H1 (cell line): ENCODE measurements around the gene RITA1. TPM values are rescaled to one million over a fixed set of nuclear protein-coding genes. Genes with fewer than 3 reads are reported as not detected.
A peak's percentile ranks its signal among the peaks of the same experiment; 100 is the strongest.

Source experiments
- CTCF ChIA-PET: fragments of 300-600 bp; sonication (Branson Sonifier 250); formaldehyde crosslinking; loops from one replicate; lab custom pipeline; 2021; ENCODE audit not compliant: partially characterized antibody; lab: Charles Lee
- POLR2A ChIA-PET: fragments of 300-600 bp; sonication (Branson Sonifier 250); formaldehyde crosslinking; loops from one replicate; lab custom pipeline; 2021; ENCODE audit warnings: inconsistent platforms; ENCODE audit not compliant: partially characterized antibody; lab: Charles Lee
- DNase-seq, 2 experiments: peaks; one replicate each; pipeline versions ENCODE4 v3.0.0 to v3.0.0-alpha.2; 2010 to 2022; ENCODE audit warnings: low spot score in 2 of 2, low read depth in 1 of 2, mixed read lengths in 1 of 2
- FAIRE-seq: peaks from 2 replicates; lab custom pipeline; 2011; peaks lifted over from hg19 to GRCh38; lab: Jason Lieb, UNC
- H2AFZ ChIP-seq: 2 replicates; pipeline ENCODE4 v1.8.1; 2012; ENCODE audit warnings: low read length, inconsistent platforms
- H2AK5ac ChIP-seq: 2 replicates; pipeline ENCODE4 v1.6.1; 2013; ENCODE audit warnings: low read depth, low read length
- H2BK120ac ChIP-seq: replicated peaks from 2 replicates; pipeline ENCODE3; 2013; ENCODE audit warnings: low read depth, low read length, inconsistent platforms
- H2BK12ac ChIP-seq: 2 replicates; pipeline ENCODE4 v1.6.1; 2013; ENCODE audit warnings: low read depth, low read length
- H2BK15ac ChIP-seq: 2 replicates; pipeline ENCODE4 v1.6.1; 2013; ENCODE audit warnings: low read length
- H2BK20ac ChIP-seq: 2 replicates; pipeline ENCODE4 v1.6.1; 2013; ENCODE audit warnings: low read length
- H2BK5ac ChIP-seq: 2 replicates; pipeline ENCODE4 v1.6.1; 2013; ENCODE audit warnings: low read depth, low read length
- H3K14ac ChIP-seq: 2 replicates; pipeline ENCODE4 v1.6.1; 2013; ENCODE audit warnings: inconsistent platforms; ENCODE audit not compliant: insufficient read length
- H3K18ac ChIP-seq: 2 replicates; pipeline ENCODE4 v1.6.1; 2013; ENCODE audit warnings: low read length; ENCODE audit errors: extremely low read depth
- H3K23ac ChIP-seq: 2 replicates; pipeline ENCODE4 v1.6.1; 2013; ENCODE audit warnings: inconsistent platforms; ENCODE audit not compliant: insufficient read length
- H3K23me2 ChIP-seq: 2 replicates; pipeline ENCODE4 v1.6.1; 2013; ENCODE audit warnings: low read depth, low read length
- H3K27ac ChIP-seq: 2 replicates; pipeline ENCODE4 v1.6.1; 2011; ENCODE audit warnings: low read depth, low read length, inconsistent platforms
- H3K27me3 ChIP-seq, 4 experiments: replicated peaks in 1 of 4; 1 replicate in 1 of 4; 2 replicates in 3 of 4; pipeline versions ENCODE4 v1.6.1 to v1.8.1; 2011 to 2013; ENCODE audit warnings: low read length in 3 of 4, mild to moderate bottlenecking in 3 of 4, inconsistent platforms in 2 of 4, mixed read lengths in 2 of 4, moderate library complexity in 1 of 4; ENCODE audit not compliant: control insufficient read depth in 3 of 4, insufficient read depth in 3 of 4; ENCODE audit errors: extremely low read depth in 1 of 4
- H3K36me3 ChIP-seq, 4 experiments: 2 replicates each; pipeline versions ENCODE4 v1.6.1 to v1.8.1; 2011 to 2013; ENCODE audit warnings: mild to moderate bottlenecking in 4 of 4, low read length in 3 of 4, moderate library complexity in 2 of 4, control low read depth in 1 of 4, inconsistent platforms in 1 of 4; ENCODE audit not compliant: insufficient read depth in 4 of 4, control insufficient read depth in 2 of 4
- H3K4ac ChIP-seq: replicated peaks from 2 replicates; pipeline ENCODE3; 2013; ENCODE audit warnings: low read length, low read depth, mixed read lengths, inconsistent platforms; ENCODE audit not compliant: insufficient read length
- H3K4me1 ChIP-seq, 4 experiments: replicated peaks in 1 of 4; 1 replicate in 1 of 4; 2 replicates in 3 of 4; pipeline versions ENCODE4 v1.6.1 to v1.8.1; 2011 to 2013; ENCODE audit warnings: low read length in 3 of 4, inconsistent platforms in 2 of 4, mixed read lengths in 1 of 4; ENCODE audit not compliant: insufficient read depth in 4 of 4, control insufficient read depth in 3 of 4
- H3K4me2 ChIP-seq, 2 experiments: 2 replicates each; pipeline versions ENCODE4 v1.6.1 to v1.8.1; 2011 to 2013; ENCODE audit warnings: low read depth in 2 of 2, low read length in 2 of 2, control low read depth in 1 of 2, inconsistent platforms in 1 of 2, mild to moderate bottlenecking in 1 of 2; ENCODE audit not compliant: insufficient read depth in 1 of 2
- H3K4me3 ChIP-seq, 4 experiments: fragments of 200-600, 300-600 bp in 1 of 4; sonication (generic), shearing (Covaris generic), sonication (Bioruptor Twin) in 1 of 4; 2 replicates each; pipeline versions ENCODE4 v1.5.1 to v1.8.1; 2011 to 2016; ENCODE audit warnings: low read length in 4 of 4, low read depth in 3 of 4, control low read depth in 2 of 4, inconsistent platforms in 2 of 4, mild to moderate bottlenecking in 2 of 4, mixed read lengths in 1 of 4, moderate library complexity in 1 of 4; ENCODE audit not compliant: insufficient read depth in 2 of 4; ENCODE audit errors: extremely low read depth in 1 of 4
- H3K56ac ChIP-seq: replicated peaks from 2 replicates; pipeline ENCODE3; 2013; ENCODE audit warnings: low read depth, mild to moderate bottlenecking, mixed read lengths, low read length, inconsistent platforms; ENCODE audit not compliant: insufficient read length
- H3K79me1 ChIP-seq: 2 replicates; pipeline ENCODE4 v1.6.1; 2013; ENCODE audit warnings: low read depth, low read length, control low read depth
- H3K79me2 ChIP-seq, 2 experiments: 2 replicates each; pipeline versions ENCODE4 v1.6.1 to v1.8.1; 2012 to 2013; ENCODE audit warnings: low read length in 2 of 2, mild to moderate bottlenecking in 2 of 2, inconsistent platforms in 1 of 2; ENCODE audit not compliant: insufficient read depth in 2 of 2, control insufficient read depth in 1 of 2
- H3K9ac ChIP-seq, 4 experiments: replicated peaks in 1 of 4; 1 replicate in 1 of 4; 2 replicates in 3 of 4; pipeline versions ENCODE4 v1.6.1 to v1.8.1; 2011 to 2013; ENCODE audit warnings: low read depth in 3 of 4, low read length in 3 of 4, control low read depth in 2 of 4, mild to moderate bottlenecking in 2 of 4, moderate library complexity in 2 of 4, inconsistent platforms in 1 of 4; ENCODE audit errors: extremely low read depth in 1 of 4
- H3K9me3 ChIP-seq, 2 experiments: 2 replicates each; pipeline versions ENCODE4 v1.6.1 to v1.8.1; 2012 to 2013; ENCODE audit warnings: mild to moderate bottlenecking in 2 of 2, moderate library complexity in 2 of 2, control low read depth in 1 of 2, inconsistent platforms in 1 of 2, low read depth in 1 of 2, low read length in 1 of 2, mixed read lengths in 1 of 2; ENCODE audit not compliant: insufficient read depth in 2 of 2
- H4K20me1 ChIP-seq, 2 experiments: replicated peaks in 1 of 2; 2 replicates each; pipeline versions ENCODE3 to v1.8.1; 2011 to 2013; ENCODE audit warnings: inconsistent platforms in 2 of 2, low read length in 2 of 2, mild to moderate bottlenecking in 1 of 2; ENCODE audit not compliant: insufficient read depth in 2 of 2, control insufficient read depth in 1 of 2
- H4K5ac ChIP-seq: 2 replicates; pipeline ENCODE4 v1.6.1; 2013; ENCODE audit warnings: low read length, low read depth, mixed read lengths, inconsistent platforms; ENCODE audit not compliant: insufficient read length
- H4K8ac ChIP-seq: 2 replicates; pipeline ENCODE4 v1.8.0; 2013; ENCODE audit warnings: mild to moderate bottlenecking, moderate library complexity, low read length, inconsistent platforms; ENCODE audit not compliant: insufficient read depth; ENCODE audit errors: extremely low read depth
- H4K91ac ChIP-seq: replicated peaks from 2 replicates; pipeline ENCODE3; 2013; ENCODE audit warnings: low read length, mixed read lengths, inconsistent platforms; ENCODE audit not compliant: insufficient read length
- BACH1 ChIP-seq: IDR thresholded peaks from 2 replicates; pipeline ENCODE4 v1.6.1; 2012; ENCODE audit warnings: low read length, improper control_type of control experiment
- EGR1 ChIP-seq: IDR thresholded peaks from 2 replicates; pipeline ENCODE4 v1.6.1; 2011; ENCODE audit warnings: low read depth, low read length, borderline replicate concordance
- EZH2 ChIP-seq: fragments of 200-600 bp; sonication (generic); IDR thresholded peaks from 2 replicates; pipeline ENCODE4 v1.7.1; 2012; ENCODE audit warnings: low read depth, mild to moderate bottlenecking, moderate library complexity, low read length, inconsistent platforms; ENCODE audit not compliant: severe bottlenecking
- NRF1 ChIP-seq: IDR thresholded peaks from 2 replicates; pipeline ENCODE4 v1.6.1; 2011; ENCODE audit warnings: mild to moderate bottlenecking, low read depth, low read length, improper control_type of control experiment
- POU5F1 ChIP-seq: IDR thresholded peaks from 2 replicates; pipeline ENCODE4 v1.6.1; 2011; ENCODE audit warnings: low read depth, mild to moderate bottlenecking, low read length, moderate library complexity
- RBBP5 ChIP-seq: IDR thresholded peaks from 2 replicates; pipeline ENCODE4 v1.7.1; 2012; ENCODE audit warnings: low read depth, mild to moderate bottlenecking, inconsistent platforms, low read length, moderate library complexity, borderline replicate concordance
- RNF2 ChIP-seq: fragments of 200-900, 300-1000 bp; sonication (generic); IDR thresholded peaks from 2 replicates; pipeline ENCODE4 v1.7.1; 2016; ENCODE audit warnings: borderline replicate concordance, low read depth, mild to moderate bottlenecking, antibody characterized with exemption, low read length; ENCODE audit not compliant: poor library complexity, severe bottlenecking; ENCODE audit errors: missing control alignments
- RXRA ChIP-seq: IDR thresholded peaks from 2 replicates; pipeline ENCODE4 v1.6.1; 2011; ENCODE audit warnings: low read depth, mild to moderate bottlenecking, low read length, moderate library complexity; ENCODE audit not compliant: insufficient read depth
- SIX5 ChIP-seq: IDR thresholded peaks from 2 replicates; pipeline ENCODE4 v1.6.1; 2011; ENCODE audit warnings: mild to moderate bottlenecking, low read depth, low read length
- WGBS, 2 experiments: shearing (Covaris generic) in 1 of 2; methylation state at CpG; one replicate each; pipeline versions ENCODE4 v1.1.6 to v1.1.7; 2013 to 2015; ENCODE audit warnings: low lambda C conversion rate in 2 of 2, mixed read lengths in 2 of 2, inconsistent platforms in 1 of 2, low coverage in 1 of 2, missing lambda C conversion rate in 1 of 2; ENCODE audit not compliant: insufficient replicate concordance in 2 of 2, insufficient coverage in 1 of 2, insufficient read length in 1 of 2; ENCODE audit errors: extremely low coverage in 1 of 2, missing lambda C conversion rate in 1 of 2; 5-methylcytosine and 5-hydroxymethylcytosine counted together
- polyA plus RNA-seq, 7 experiments: library from polyadenylated mRNA; depleted of rRNA in 3 of 7; stranded (reverse) in 5 of 7; unstranded in 2 of 7; fragments of >200 nt in 5 of 7; fragments of 200-250 nt in 2 of 7; gene quantifications; 1 replicate in 5 of 7; 2 replicates in 1 of 7; 4 replicates in 1 of 7; pipeline versions ENCODE4 v1.2.1 to v1.2.3, GENCODE V29; 2011 to 2013; ENCODE audit warnings: missing spikeins in 2 of 7, mixed read lengths in 2 of 7
- total RNA-seq: library from RNA; stranded (reverse); fragmentation: NEBNext Ultra II Directional; extraction: Animal tissue kit (Norgen Biotek cat#: 25700); gene quantifications from 2 replicates; pipeline ENCODE4 v1.2.1, GENCODE V29; 2021

The RITA1 gene
- total and polyA plus RNA-seq, 2 of the 8 experiments (the other 6 are each of a cell fraction or from before 2014, with no cell fraction given): 24.1 to 25.8 TPM

- no peaks in the 10 kb centered on the region for H3K79me1 ChIP-seq
- H4K8ac ChIP-seq: no peak overlapping the region
- FAIRE-seq: no peak
- H3K9me3 ChIP-seq: no peaks in the 10 kb centered on the region; a peak in 1 of 4 replicates
- no peak overlapping the region for H4K91ac ChIP-seq
- no peaks in the 10 kb centered on the region for H3K79me2 ChIP-seq
- no peak overlapping the region for H3K56ac ChIP-seq
- H3K27ac ChIP-seq: no peak overlapping the region
- no peak overlapping the region for H3K9ac ChIP-seq
- no peak overlapping the region for H3K18ac ChIP-seq
- peak overlapping the region; percentile 63; the same call in 1 of the 2 replicates for H2BK20ac ChIP-seq
- H3K4ac ChIP-seq: no peak overlapping the region
- no peak for TF ChIP-seq POU5F1
- TF ChIP-seq RBBP5: no peak
- no peak for TF ChIP-seq RXRA
- TF ChIP-seq EGR1: no peak
- TF ChIP-seq EZH2: no peak
- no peak for TF ChIP-seq NRF1
- no peak for TF ChIP-seq SIX5
- no peak for TF ChIP-seq BACH1
- TF ChIP-seq RNF2: no peak
- TF ChIP-seq, all 59 proteins: peak for 0
- Histone ChIP-seq H2BK15ac (no peak overlapping the region), H3K23me2 (no peaks in the 10 kb centered on the region), H2BK5ac (peak overlapping the region; percentile 66; the same call in 1 of the 2 replicates), H2AFZ (no peak overlapping the region), H2BK120ac (no peak overlapping the region), H2AK5ac (0 out of 2 replicates have a peak overlapping the region, but pooled peaks have one; percentile 82), H2BK12ac (peak overlapping the region; percentile 87; the same call in 1 of the 2 replicates), H3K4me3 (no peak overlapping the region), H3K4me1 (no peaks in the 10 kb centered on the region), H3K36me3 (no peaks in the 10 kb centered on the region), H3K27me3 (no peaks in the 10 kb centered on the region), H3K14ac (no peak overlapping the region), H4K5ac (no peak overlapping the region), H3K4me2 (no peak overlapping the region), H3K23ac (no peak overlapping the region), H4K20me1 (no peaks in the 10 kb centered on the region)
- ChIA-PET CTCF (interaction anchor here (1.9 kb wide), 1 partner anchor 12 kb away, joined by 10 read pairs; no protein-coding TSS in a partner anchor), POLR2A (interaction anchor here (1.3 kb wide), 2 partner anchors 12 to 14 kb away, joined by 3 read pairs; no protein-coding TSS in a partner anchor)
- WGBS, 2 experiments: 85% methylated on average over 10 of the region's 10 CpGs; no CpG with 5 or more reads in 1 of the 2 experiments
- no peak for DNase-seq
Observed at GRCh38 chr12:113208041-113208934, 22.8 kb downstream of the RITA1 start.
